ENCODE results near the gene SERGEF. TPM values are rescaled to one million over a fixed set of nuclear protein-coding genes. Genes with fewer than 3 reads are reported as not detected.

Gene SERGEF
- polyA plus RNA-seq, 2 of the 4 experiments (the other 2 are of a cell fraction), result 20.7 to 24.1 TPM

DNA sequence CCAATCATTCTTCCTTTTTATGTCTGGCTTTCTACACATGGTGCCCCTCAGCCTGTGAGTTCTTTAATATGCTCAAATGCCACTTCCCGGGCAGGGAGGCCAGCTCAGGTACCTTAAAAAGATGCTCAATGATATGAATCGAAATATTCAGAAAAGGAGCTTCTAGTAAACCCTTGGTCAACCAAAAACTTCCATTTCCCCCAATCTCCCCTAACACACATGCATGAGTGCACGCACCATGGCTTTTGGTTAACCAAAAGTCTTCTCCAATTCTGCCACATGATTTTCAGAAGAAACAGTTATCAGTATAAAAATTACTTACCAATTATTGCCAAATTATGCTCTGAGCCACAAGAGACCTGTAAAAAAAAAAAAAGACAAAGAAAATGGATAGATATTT lies 135.0 kb downstream of the SERGEF start:
- no peak for TF ChIP-seq SMC3 (IDR thresholded peaks at IDR 0.05)
- TF ChIP-seq, protein P1, sequence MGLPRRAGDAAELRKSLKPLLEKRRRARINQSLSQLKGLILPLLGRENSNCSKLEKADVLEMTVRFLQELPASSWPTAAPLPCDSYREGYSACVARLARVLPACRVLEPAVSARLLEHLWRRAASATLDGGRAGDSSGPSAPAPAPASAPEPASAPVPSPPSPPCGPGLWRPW (IDR thresholded peaks at IDR 0.05), result no peak
- TF ChIP-seq BHLHE40 (IDR thresholded peaks at IDR 0.05; ENCODE audit: low read depth, low read length), result no peak
- TF ChIP-seq ZSCAN20 (CRISPR knock-in tag; IDR thresholded peaks at IDR 0.05), result no peak
- TF ChIP-seq MAFK (IDR thresholded peaks at IDR 0.05; ENCODE audit: partially characterized antibody), result no peak
- TF ChIP-seq CEBPB (IDR thresholded peaks at IDR 0.05), result no peak
- TF ChIP-seq HDAC2 (IDR thresholded peaks at IDR 0.05), result no peak
- TF ChIP-seq NR3C1 (IDR thresholded peaks at IDR 0.05), result no peak
- no peak for TF ChIP-seq TFCP2L1 (CRISPR knock-in tag; IDR thresholded peaks at IDR 0.05)
- TF ChIP-seq ZFP36 (IDR thresholded peaks at IDR 0.05; ENCODE audit: borderline replicate concordance, partially characterized antibody), result no peak
- TF ChIP-seq, protein P2, sequence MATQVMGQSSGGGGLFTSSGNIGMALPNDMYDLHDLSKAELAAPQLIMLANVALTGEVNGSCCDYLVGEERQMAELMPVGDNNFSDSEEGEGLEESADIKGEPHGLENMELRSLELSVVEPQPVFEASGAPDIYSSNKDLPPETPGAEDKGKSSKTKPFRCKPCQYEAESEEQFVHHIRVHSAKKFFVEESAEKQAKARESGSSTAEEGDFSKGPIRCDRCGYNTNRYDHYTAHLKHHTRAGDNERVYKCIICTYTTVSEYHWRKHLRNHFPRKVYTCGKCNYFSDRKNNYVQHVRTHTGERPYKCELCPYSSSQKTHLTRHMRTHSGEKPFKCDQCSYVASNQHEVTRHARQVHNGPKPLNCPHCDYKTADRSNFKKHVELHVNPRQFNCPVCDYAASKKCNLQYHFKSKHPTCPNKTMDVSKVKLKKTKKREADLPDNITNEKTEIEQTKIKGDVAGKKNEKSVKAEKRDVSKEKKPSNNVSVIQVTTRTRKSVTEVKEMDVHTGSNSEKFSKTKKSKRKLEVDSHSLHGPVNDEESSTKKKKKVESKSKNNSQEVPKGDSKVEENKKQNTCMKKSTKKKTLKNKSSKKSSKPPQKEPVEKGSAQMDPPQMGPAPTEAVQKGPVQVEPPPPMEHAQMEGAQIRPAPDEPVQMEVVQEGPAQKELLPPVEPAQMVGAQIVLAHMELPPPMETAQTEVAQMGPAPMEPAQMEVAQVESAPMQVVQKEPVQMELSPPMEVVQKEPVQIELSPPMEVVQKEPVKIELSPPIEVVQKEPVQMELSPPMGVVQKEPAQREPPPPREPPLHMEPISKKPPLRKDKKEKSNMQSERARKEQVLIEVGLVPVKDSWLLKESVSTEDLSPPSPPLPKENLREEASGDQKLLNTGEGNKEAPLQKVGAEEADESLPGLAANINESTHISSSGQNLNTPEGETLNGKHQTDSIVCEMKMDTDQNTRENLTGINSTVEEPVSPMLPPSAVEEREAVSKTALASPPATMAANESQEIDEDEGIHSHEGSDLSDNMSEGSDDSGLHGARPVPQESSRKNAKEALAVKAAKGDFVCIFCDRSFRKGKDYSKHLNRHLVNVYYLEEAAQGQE (IDR thresholded peaks at IDR 0.05), result no peak
- TF ChIP-seq RCOR1 (IDR thresholded peaks at IDR 0.05; ENCODE audit: low read depth, low read length), result no peak
- TF ChIP-seq RAD21 (conservative IDR thresholded peaks at IDR 0.05 in 1 of 2, IDR thresholded peaks at IDR 0.05 in 1 of 2), result no peak
- TF ChIP-seq, protein P3, sequence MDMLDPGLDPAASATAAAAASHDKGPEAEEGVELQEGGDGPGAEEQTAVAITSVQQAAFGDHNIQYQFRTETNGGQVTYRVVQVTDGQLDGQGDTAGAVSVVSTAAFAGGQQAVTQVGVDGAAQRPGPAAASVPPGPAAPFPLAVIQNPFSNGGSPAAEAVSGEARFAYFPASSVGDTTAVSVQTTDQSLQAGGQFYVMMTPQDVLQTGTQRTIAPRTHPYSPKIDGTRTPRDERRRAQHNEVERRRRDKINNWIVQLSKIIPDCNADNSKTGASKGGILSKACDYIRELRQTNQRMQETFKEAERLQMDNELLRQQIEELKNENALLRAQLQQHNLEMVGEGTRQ (IDR thresholded peaks at IDR 0.05), result no peak
- TF ChIP-seq, protein P4, sequence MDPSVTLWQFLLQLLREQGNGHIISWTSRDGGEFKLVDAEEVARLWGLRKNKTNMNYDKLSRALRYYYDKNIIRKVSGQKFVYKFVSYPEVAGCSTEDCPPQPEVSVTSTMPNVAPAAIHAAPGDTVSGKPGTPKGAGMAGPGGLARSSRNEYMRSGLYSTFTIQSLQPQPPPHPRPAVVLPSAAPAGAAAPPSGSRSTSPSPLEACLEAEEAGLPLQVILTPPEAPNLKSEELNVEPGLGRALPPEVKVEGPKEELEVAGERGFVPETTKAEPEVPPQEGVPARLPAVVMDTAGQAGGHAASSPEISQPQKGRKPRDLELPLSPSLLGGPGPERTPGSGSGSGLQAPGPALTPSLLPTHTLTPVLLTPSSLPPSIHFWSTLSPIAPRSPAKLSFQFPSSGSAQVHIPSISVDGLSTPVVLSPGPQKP (IDR thresholded peaks at IDR 0.05; ENCODE audit: low read depth, low read length), result no peak
- ChIA-PET CTCF (interaction anchor here (1.0 kb wide), 1 partner anchor 13 kb away, joined by 3 read pairs; no protein-coding TSS in a partner anchor), POLR2A (no interaction called here)
- FAIRE-seq (no peak), DNase-seq (ENCODE audit: low read depth in 1 of 2, low spot score in 1 of 2) (no peak), ATAC-seq (no peak)
- no peak overlapping the region for H3K4me3 ChIP-seq
- H3K27ac ChIP-seq, result no peak overlapping the region
- no peaks in the 10 kb centered on the region for H3K4me1 ChIP-seq
- no peaks in the 10 kb centered on the region for H3K9me3 ChIP-seq
- 88% methylated on average over 3 of the region's 3 CpGs for WGBS (ENCODE audit: missing lambda C conversion rate)
- H3K4me2 ChIP-seq, result no peak overlapping the region

DNA sequence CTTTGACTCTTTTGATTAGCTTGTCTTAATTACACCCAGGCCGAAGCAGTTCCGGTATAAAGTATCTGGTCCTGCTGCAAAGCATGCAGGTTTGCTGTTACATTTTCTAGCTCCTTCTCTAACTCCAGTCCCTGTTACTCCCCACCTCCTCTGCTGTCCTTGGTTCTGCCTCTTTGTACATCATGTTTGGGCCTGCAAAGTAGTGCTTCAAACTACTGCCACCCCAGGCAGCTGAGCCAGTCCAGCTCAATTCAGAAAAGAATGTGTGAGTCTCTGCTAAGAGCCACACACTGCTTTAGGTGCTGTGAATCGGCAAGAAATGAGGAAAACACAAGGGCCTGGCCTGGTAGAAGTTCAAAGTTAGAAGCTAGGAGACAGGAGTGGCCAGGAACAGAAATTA lies 136.0 kb downstream of the SERGEF start:
- POLR2A ChIA-PET, result no interaction called here

DNA sequence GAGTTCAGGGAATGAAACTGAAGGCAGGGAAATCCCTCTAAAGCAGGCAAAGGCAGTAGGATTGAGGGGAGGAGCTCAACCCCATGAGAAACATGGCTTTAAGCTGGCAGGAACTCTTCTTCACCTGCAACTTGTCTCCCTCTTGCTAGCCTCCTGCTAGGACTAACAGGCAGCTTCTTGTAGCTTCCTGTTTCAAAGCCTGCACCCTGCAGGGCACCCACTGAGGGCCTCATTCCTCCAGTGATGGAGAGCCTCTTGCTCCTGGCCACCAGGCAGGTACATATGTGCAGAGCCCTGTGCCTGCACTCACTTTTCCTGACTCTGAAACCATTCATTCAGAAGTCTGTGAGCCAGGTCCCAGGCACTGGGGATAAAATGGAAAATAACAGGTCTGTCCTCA lies 137.0 kb downstream of the SERGEF start:
- no peak overlapping the region for H3K4me3 ChIP-seq
- FAIRE-seq, result no peak
- no peak overlapping the region for H3K4me2 ChIP-seq
- no peaks in the 10 kb centered on the region for H3K4me1 ChIP-seq
- ATAC-seq, result no peak
- ChIA-PET POLR2A (no interaction called here), CTCF (interaction anchor here (0.8 to 1.4 kb wide), 4 partner anchors 12 to 26 kb away, joined by 3 read pairs; no protein-coding TSS in a partner anchor)
- TF ChIP-seq, protein P1 (IDR thresholded peaks at IDR 0.05), result no peak
- TF ChIP-seq RCOR1 (IDR thresholded peaks at IDR 0.05; ENCODE audit: low read depth, low read length), result no peak
- no peak for TF ChIP-seq HDAC2 (IDR thresholded peaks at IDR 0.05)
- TF ChIP-seq ESRRA (IDR thresholded peaks at IDR 0.05; ENCODE audit: borderline replicate concordance, low read length), result no peak
- TF ChIP-seq POLR2A (IDR thresholded peaks at IDR 0.05; ENCODE audit: low read length), result no peak
- TF ChIP-seq JUN (IDR thresholded peaks at IDR 0.05), result no peak
- no peak for TF ChIP-seq FOSB (CRISPR knock-in tag; IDR thresholded peaks at IDR 0.05)
- no peak for TF ChIP-seq EHF (CRISPR knock-in tag; IDR thresholded peaks at IDR 0.05)
- TF ChIP-seq ZFP36 (IDR thresholded peaks at IDR 0.05; ENCODE audit: borderline replicate concordance, partially characterized antibody), result no peak
- TF ChIP-seq SMC3 (IDR thresholded peaks at IDR 0.05), result no peak
- TF ChIP-seq RARB (CRISPR knock-in tag; IDR thresholded peaks at IDR 0.05), result no peak
- H3K9me3 ChIP-seq, result no peaks in the 10 kb centered on the region
- no peak overlapping the region for H3K27ac ChIP-seq
- no peak for DNase-seq (ENCODE audit: low read depth in 1 of 2, low spot score in 1 of 2)

More for the DNA sequence above, 136.0 kb downstream of the SERGEF start:
- Histone ChIP-seq H3K9me3 (no peaks in the 10 kb centered on the region), H3K4me3 (no peak overlapping the region), H3K4me1 (no peaks in the 10 kb centered on the region), H3K4me2 (no peak overlapping the region), H3K27ac (no peak overlapping the region)
- FAIRE-seq, result no peak
- no peak for DNase-seq (ENCODE audit: low read depth in 1 of 2, low spot score in 1 of 2)
- 88% methylated on average over 3 of the region's 3 CpGs for WGBS (ENCODE audit: missing lambda C conversion rate)
- CTCF ChIA-PET, result interaction anchor here (0.8 to 1.1 kb wide), 4 partner anchors 12 to 102 kb away, joined by 3 read pairs; no protein-coding TSS in a partner anchor
- no peak for TF ChIP-seq MAFK (IDR thresholded peaks at IDR 0.05; ENCODE audit: partially characterized antibody)
- no peak for ATAC-seq

Measured in A549 (cell line).